ENCODE results near the gene CLINT1.

DNA sequence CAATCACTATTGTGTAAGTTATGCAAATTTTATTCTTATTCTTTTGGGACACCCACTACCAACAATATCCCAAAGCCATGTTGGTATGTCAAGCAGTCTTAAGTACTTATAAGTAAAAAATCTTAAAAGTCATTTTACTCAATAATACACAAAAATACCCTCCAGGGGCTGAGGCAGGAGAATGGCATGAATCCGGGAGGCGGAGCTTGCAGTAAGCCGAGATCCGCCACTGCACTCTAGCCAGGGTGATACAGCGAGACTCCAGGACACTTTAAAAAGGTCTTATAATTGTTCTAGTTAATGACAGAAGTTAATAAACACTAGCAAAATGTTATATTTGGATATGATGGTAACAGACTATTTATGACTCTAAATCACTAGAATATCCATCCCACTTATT, 16.8 kb downstream of the CLINT1 start:
- no peak for TF ChIP-seq CTCF (IDR thresholded peaks at IDR 0.05)
- no peak for TF ChIP-seq POLR2A (IDR thresholded peaks at IDR 0.05)
- TF ChIP-seq EP300 (IDR thresholded peaks at IDR 0.05): no peak

Data from upper lobe of left lung (tissue), 4 donors.